Middle frontal gyrus (tissue), 1 donor: Measurements from ENCODE around the gene CNTN6.
"Not testable (repeated sequence)": the region's sequence is repeated elsewhere in the genome, so short reads cannot be mapped to it uniquely, and the experiment has no call there.

Experiments used
- DNase-seq: peaks from one replicate; pipeline ENCODE4 v3.0.0-alpha.2; 2015; ENCODE audit warnings: low spot score; ENCODE audit errors: extremely low spot score

CNTN6 gene

GRCh38 chr3:1275495-1275894 lies 182.7 kb downstream of the CNTN6 start:
- DNase-seq, result no peak

GRCh38 chr3:1287815-1288214 lies 195.0 kb downstream of the CNTN6 start:
- DNase-seq, result no peak

GRCh38 chr3:1288805-1289494 lies 196.1 kb downstream of the CNTN6 start:
- DNase-seq, result no peak

DNA sequence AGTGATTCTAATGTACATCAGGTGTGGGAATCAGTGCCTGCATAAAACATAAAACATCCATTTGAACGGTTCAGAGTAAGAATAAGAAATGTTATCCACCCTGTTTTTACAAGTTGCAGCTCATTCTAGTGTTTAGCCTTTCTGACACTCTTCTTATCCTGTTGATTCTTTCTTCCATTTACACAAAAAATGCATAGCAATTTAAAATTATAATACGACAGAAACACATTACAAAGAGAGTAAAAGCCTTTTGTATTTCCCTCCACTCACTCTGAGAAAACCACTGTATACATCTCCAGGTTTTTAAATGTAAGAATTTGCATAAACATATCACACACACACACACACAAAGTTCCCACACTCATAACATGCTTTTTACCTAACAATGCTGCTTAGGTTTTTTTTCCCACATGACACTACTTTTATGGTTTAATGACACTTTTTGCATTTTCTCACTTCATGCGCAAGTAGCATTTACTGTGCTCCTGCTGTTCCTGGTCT lies 199.8 kb downstream of the CNTN6 start:
- no peak for DNase-seq

DNA sequence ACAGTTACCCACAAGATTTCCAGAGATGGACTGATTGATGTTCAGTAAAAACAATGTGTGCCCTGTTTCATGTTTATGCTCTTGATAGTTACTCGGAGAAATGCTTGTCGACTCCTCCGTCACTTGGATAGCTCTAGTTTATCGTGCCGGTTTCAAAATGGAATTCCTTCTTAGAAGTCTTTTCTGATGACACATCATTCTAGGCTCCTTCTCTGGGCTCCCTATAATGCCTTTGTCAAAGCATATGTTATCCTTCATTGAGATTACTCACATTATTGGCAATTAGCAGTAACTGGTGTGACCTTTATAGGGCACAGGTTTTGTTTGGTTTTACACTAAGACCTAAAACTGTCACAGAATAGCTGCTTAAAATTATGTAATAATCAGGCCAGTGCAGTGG lies 201.8 kb downstream of the CNTN6 start:
- no peak for DNase-seq

DNA sequence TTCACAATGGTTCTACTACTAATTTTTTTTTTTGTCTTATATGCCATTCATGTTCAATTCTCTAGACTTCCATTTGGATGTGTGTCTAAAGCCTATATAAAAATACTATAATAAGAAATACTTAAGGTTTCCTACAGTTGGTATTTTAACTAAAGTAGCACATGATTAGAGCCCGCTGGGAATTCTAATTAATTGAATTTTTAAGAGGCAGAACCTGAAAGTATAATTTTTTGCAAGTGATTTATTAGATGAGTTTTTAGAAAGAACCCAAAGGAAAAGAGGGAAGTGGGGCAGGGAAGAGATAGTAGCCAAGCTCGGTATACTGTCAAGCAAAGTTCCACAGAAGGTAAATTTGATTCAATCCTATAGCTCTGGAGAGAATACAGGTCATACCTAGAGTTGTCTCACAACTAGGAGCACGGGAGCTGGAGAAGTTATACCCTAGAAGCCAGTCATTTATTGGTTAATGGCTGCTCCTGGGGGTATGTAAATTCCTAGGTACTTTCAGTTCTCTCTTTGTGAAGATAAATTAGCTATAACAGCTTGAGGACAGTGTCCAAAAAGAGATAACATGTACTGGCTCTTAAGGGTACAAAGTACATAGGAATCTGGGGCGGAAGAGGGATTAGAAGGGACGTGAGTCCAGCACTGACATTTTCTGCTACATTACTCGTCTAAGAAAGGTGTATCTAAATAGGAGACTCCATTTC lies 225.6 kb downstream of the CNTN6 start:
- DNase-seq, result no peak

GRCh38 chr3:1326546-1326945 lies 233.7 kb downstream of the CNTN6 start:
- DNase-seq, result no peak

GRCh38 chr3:1330107-1330506 lies 237.3 kb downstream of the CNTN6 start:
- DNase-seq, result no peak

GRCh38 chr3:1346386-1346785 lies 253.6 kb downstream of the CNTN6 start:
- no peak for DNase-seq

DNA sequence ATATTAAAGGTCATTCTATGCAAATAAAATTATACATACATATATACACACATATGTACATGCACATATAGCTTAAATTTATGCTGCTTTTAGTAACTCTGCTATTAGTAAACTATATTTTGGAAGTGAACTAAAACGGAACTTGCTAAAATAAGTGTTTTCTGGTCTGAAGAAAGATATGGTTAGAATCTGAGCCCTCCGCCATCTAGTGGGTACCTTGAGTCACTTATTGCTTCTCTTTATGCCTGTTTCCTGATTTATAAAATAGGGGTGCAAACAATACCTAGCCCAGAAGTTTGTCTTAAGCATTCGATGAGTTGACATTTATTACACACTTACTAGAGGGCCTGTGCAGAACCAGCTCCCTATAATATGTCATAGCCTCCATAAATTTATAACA lies 255.7 kb downstream of the CNTN6 start:
- DNase-seq, result no peak

GRCh38 chr3:1350885-1351284 lies 258.1 kb downstream of the CNTN6 start:
- no peak for DNase-seq

GRCh38 chr3:1355691-1356090 lies 262.9 kb downstream of the CNTN6 start:
- DNase-seq, result no peak

DNA sequence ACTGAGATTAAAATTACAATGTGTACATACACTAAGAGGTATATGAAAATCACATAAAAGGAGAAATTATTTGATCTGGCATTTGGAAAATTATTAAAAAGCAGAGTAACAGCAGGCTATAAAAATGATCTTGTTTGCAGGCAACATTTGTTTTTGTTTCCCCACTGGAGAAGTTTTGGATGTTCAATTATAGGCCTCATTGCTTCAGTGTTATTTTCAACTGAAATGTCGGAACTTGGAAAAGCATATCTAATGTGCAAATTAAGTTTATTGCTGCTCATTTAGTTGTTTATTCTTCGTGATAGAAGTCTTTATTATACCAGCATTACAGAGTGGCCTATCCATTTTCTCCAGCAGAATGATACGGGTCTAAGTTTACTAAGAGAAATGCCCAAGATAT lies 263.3 kb downstream of the CNTN6 start:
- no peak for DNase-seq

GRCh38 chr3:1365528-1365927 lies 272.7 kb downstream of the CNTN6 start:
- DNase-seq, result no peak

- DNase-seq, result no peak
These were observed 281.6 kb downstream of the CNTN6 start for GRCh38 chr3:1374471-1374870.

- no peak for DNase-seq
These were observed 282.3 kb downstream of the CNTN6 start for GRCh38 chr3:1375145-1375544.

DNA sequence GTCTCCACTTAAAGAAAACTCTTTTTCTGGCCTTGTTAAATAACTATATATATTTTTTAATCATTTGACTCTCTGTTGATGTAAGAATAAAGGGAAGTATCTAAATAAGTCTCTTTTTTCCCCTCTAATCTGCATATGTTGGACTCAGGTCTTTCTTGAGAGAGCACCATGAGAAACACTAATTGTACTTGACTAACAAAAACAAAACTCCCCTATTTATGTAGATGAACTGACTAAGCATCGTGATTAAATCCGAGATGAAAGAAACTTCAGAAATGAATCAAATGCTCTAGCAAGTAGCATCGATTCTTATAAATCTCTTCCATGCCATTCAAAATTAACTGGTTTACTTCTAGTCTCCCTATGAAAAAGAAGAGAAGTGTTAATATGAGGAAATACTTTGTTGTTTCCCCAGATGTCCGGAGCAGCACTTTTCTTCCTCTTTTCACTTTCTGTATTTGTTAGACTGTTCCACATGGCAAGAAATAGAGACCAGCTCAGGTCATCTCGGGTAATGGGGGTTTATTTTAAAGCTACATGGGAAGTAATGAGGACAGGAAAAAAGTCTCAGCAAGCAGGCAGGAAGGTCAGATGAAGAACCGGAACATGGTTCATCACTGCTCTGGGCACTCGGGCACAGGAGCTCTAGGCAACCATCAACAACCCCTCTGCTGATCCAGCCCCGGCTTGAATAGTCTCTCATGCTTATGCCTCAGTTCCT lies 288.3 kb downstream of the CNTN6 start:
- peak; percentile 36 for DNase-seq

- DNase-seq, result no peak
These were observed 288.8 kb downstream of the CNTN6 start for GRCh38 chr3:1381647-1382036.

- not testable (repeated sequence) for DNase-seq
These were observed 294.6 kb downstream of the CNTN6 start for GRCh38 chr3:1387396-1387905.

GRCh38 chr3:1394188-1394587 lies 301.4 kb downstream of the CNTN6 start:
- DNase-seq, result no peak

- DNase-seq, result no peak
These were observed 307.7 kb downstream of the CNTN6 start for GRCh38 chr3:1400571-1400970.
